ENCODE results near the gene OR7C2.

DNA sequence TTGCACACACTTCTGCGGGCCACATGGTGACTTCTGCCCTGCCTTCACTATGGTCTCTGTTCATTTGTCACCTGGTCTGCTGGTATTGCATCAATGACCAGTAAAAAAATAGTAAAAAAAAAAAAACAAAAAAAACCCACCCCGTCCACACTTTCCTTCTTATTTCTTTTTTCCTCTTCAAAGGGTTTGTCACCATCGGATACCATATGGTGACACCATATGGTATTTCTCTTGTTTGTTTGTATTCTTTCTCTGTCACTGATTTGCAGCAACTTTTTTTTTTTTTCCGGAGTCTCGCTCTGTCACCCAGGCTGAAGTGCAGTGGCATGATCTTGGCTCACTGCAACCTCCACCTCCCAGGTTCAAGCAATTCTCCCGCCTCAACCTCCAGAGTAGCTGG, 26.2 kb upstream of the OR7C2 start:
- TF ChIP-seq, protein P1, sequence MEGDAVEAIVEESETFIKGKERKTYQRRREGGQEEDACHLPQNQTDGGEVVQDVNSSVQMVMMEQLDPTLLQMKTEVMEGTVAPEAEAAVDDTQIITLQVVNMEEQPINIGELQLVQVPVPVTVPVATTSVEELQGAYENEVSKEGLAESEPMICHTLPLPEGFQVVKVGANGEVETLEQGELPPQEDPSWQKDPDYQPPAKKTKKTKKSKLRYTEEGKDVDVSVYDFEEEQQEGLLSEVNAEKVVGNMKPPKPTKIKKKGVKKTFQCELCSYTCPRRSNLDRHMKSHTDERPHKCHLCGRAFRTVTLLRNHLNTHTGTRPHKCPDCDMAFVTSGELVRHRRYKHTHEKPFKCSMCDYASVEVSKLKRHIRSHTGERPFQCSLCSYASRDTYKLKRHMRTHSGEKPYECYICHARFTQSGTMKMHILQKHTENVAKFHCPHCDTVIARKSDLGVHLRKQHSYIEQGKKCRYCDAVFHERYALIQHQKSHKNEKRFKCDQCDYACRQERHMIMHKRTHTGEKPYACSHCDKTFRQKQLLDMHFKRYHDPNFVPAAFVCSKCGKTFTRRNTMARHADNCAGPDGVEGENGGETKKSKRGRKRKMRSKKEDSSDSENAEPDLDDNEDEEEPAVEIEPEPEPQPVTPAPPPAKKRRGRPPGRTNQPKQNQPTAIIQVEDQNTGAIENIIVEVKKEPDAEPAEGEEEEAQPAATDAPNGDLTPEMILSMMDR (IDR thresholded peaks at IDR 0.05; ENCODE audit: low read length), result no peak
- no peak for TF ChIP-seq EZH2 (IDR thresholded peaks at IDR 0.05; ENCODE audit: borderline replicate concordance, low read length)

All from OCI-LY1 (cell line).